ENCODE measurements around the gene GRID1. TPM values are rescaled to one million over a fixed set of nuclear protein-coding genes. Genes with fewer than 3 reads are reported as not detected.

The GRID1 gene
- polyA plus RNA-seq, 1 of the 3 experiments (the other 2 are of a cell fraction): 0.13 TPM

GRCh38 chr10:86234107-86234506 is 132.5 kb downstream of the GRID1 start:
- no peak for TF ChIP-seq POLR2AphosphoS5 (IDR thresholded peaks at IDR 0.05; ENCODE audit: low read depth, low read length)
- TF ChIP-seq ELF1 (IDR thresholded peaks at IDR 0.05): no peak
- TF ChIP-seq JUND (IDR thresholded peaks at IDR 0.05): no peak
- no peak for TF ChIP-seq MEF2A (IDR thresholded peaks at IDR 0.05; ENCODE audit: borderline replicate concordance, low read depth)
- TF ChIP-seq, protein P1, sequence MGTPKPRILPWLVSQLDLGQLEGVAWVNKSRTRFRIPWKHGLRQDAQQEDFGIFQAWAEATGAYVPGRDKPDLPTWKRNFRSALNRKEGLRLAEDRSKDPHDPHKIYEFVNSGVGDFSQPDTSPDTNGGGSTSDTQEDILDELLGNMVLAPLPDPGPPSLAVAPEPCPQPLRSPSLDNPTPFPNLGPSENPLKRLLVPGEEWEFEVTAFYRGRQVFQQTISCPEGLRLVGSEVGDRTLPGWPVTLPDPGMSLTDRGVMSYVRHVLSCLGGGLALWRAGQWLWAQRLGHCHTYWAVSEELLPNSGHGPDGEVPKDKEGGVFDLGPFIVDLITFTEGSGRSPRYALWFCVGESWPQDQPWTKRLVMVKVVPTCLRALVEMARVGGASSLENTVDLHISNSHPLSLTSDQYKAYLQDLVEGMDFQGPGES (IDR thresholded peaks at IDR 0.05; ENCODE audit: low read depth, low read length): no peak
- TF ChIP-seq EZH2phosphoT487 (IDR thresholded peaks at IDR 0.05; ENCODE audit: borderline replicate concordance, low read depth): no peak
- TF ChIP-seq CTCF (IDR thresholded peaks at IDR 0.05): no peak
- TF ChIP-seq TAF1 (IDR thresholded peaks at IDR 0.05; ENCODE audit: borderline replicate concordance, low read depth, low read length): no peak
- TF ChIP-seq RAD21 (IDR thresholded peaks at IDR 0.05; ENCODE audit: low read length): no peak
- no peak for TF ChIP-seq FOSL2 (IDR thresholded peaks at IDR 0.05; ENCODE audit: borderline replicate concordance, low read depth)
- TF ChIP-seq SMC3 (IDR thresholded peaks at IDR 0.05; ENCODE audit: low read depth, low read length): no peak
- TF ChIP-seq, protein P2, sequence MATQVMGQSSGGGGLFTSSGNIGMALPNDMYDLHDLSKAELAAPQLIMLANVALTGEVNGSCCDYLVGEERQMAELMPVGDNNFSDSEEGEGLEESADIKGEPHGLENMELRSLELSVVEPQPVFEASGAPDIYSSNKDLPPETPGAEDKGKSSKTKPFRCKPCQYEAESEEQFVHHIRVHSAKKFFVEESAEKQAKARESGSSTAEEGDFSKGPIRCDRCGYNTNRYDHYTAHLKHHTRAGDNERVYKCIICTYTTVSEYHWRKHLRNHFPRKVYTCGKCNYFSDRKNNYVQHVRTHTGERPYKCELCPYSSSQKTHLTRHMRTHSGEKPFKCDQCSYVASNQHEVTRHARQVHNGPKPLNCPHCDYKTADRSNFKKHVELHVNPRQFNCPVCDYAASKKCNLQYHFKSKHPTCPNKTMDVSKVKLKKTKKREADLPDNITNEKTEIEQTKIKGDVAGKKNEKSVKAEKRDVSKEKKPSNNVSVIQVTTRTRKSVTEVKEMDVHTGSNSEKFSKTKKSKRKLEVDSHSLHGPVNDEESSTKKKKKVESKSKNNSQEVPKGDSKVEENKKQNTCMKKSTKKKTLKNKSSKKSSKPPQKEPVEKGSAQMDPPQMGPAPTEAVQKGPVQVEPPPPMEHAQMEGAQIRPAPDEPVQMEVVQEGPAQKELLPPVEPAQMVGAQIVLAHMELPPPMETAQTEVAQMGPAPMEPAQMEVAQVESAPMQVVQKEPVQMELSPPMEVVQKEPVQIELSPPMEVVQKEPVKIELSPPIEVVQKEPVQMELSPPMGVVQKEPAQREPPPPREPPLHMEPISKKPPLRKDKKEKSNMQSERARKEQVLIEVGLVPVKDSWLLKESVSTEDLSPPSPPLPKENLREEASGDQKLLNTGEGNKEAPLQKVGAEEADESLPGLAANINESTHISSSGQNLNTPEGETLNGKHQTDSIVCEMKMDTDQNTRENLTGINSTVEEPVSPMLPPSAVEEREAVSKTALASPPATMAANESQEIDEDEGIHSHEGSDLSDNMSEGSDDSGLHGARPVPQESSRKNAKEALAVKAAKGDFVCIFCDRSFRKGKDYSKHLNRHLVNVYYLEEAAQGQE (IDR thresholded peaks at IDR 0.05; ENCODE audit: low read depth, low read length): no peak
- TF ChIP-seq FOXM1 (IDR thresholded peaks at IDR 0.05; ENCODE audit: low read depth): no peak
- no peak for TF ChIP-seq RFX5 (IDR thresholded peaks at IDR 0.05; ENCODE audit: low read length)
- Histone ChIP-seq H3K9me2 (no peaks in the 10 kb centered on the region), H3K4me2 (no peak overlapping the region), H3K36me3 (replicated peaks in 1 of 2; ENCODE audit: control insufficient read depth in 1 of 2, insufficient read depth in 2 of 2, low read length in 1 of 2) (no peaks in the 10 kb centered on the region), H2AFZ (ENCODE audit: low read depth) (no peak overlapping the region), H3F3A (replicated peaks; ENCODE audit: insufficient read depth) (no peaks in the 10 kb centered on the region), H3K4me1 (ENCODE audit: control insufficient read depth in 1 of 2, insufficient read depth in 2 of 2, low read depth in 1 of 2, low read length in 1 of 2) (peaks cover 0 to 2% of the 10 kb centered on the region in 2 experiments; a peak in 1 of 4 replicates), H3K9ac (no peak overlapping the region), H3K27me3 (ENCODE audit: insufficient read depth) (no peaks in the 10 kb centered on the region), H3K27ac (ENCODE audit: low read depth in 2 of 2, low read length in 1 of 2) (no peak overlapping the region), H3K4me3 (ENCODE audit: low read depth in 2 of 2, low read length in 1 of 2) (no peak overlapping the region), H3K79me2 (ENCODE audit: insufficient read depth) (no peaks in the 10 kb centered on the region), H3K9me3 (no peaks in the 10 kb centered on the region), H4K20me1 (ENCODE audit: insufficient read depth) (no peaks in the 10 kb centered on the region)
- 51% methylated on average over 7 of the region's 7 CpGs for WGBS (ENCODE audit: low lambda C conversion rate)
- no peak for DNase-seq
- ChIA-PET POLR2A (interaction anchor here (1.5 kb wide), 1 partner anchor 8 kb away, joined by 3 read pairs; no protein-coding TSS in a partner anchor), CTCF (no interaction called here)
